GM23338 (cell line): ENCODE results near the gene TTC27. TPM values are rescaled to one million over a fixed set of nuclear protein-coding genes. Genes with fewer than 3 reads are reported as not detected.

Experiments used
- ATAC-seq: fragments of 200-7000 bp; cut with Tn5 transposase; 3 replicates; pipeline ENCODE4 v1.9.1; 2020
- DNase-seq: peaks from one replicate; pipeline ENCODE4 v3.0.0-alpha.2; 2015; ENCODE audit warnings: low spot score
- H2AFZ ChIP-seq: fragments of 200-600 bp; sonication (generic); 2 replicates; pipeline ENCODE4 v1.8.0; 2016; ENCODE audit warnings: antibody characterized with exemption, mild to moderate bottlenecking, moderate library complexity
- H3F3A ChIP-seq: fragments of 200-600 bp; sonication (generic); replicated peaks from 2 replicates; pipeline ENCODE4 v1.8.0; 2017; ENCODE audit warnings: antibody characterized with exemption, mixed run types, low read depth
- H3K27ac ChIP-seq: fragments of 200-600 bp; sonication (generic); 2 replicates; pipeline ENCODE4 v1.6.1; 2016; ENCODE audit warnings: low read depth
- H3K27me3 ChIP-seq: fragments of 200-600 bp; sonication (generic); 2 replicates; pipeline ENCODE4 v1.8.0; 2016; ENCODE audit warnings: mild to moderate bottlenecking, mixed run types, moderate library complexity; ENCODE audit not compliant: insufficient read depth
- H3K36me3 ChIP-seq: fragments of 200-600 bp; sonication (generic); 2 replicates; pipeline ENCODE4 v1.8.0; 2016; ENCODE audit warnings: mild to moderate bottlenecking; ENCODE audit not compliant: insufficient read depth
- H3K4me1 ChIP-seq: fragments of 200-600 bp; sonication (generic); 2 replicates; pipeline ENCODE4 v1.8.0; 2016; ENCODE audit warnings: mild to moderate bottlenecking, moderate library complexity; ENCODE audit not compliant: insufficient read depth
- H3K4me2 ChIP-seq: fragments of 200-600 bp; sonication (generic); 2 replicates; pipeline ENCODE4 v1.7.1; 2017; ENCODE audit warnings: mixed run types
- H3K4me3 ChIP-seq: fragments of 200-600 bp; sonication (generic); 2 replicates; pipeline ENCODE4 v1.6.1; 2016; ENCODE audit warnings: mixed run types
- H3K79me2 ChIP-seq: fragments of 200-600 bp; sonication (generic); replicated peaks from 2 replicates; pipeline ENCODE4 v1.8.0; 2017; ENCODE audit warnings: mild to moderate bottlenecking; ENCODE audit not compliant: insufficient read depth
- H3K9me2 ChIP-seq: fragments of 200-600 bp; sonication (generic); 2 replicates; pipeline ENCODE4 v1.8.0; 2017; ENCODE audit not compliant: insufficient read depth
- H4K20me1 ChIP-seq: fragments of 200-600 bp; sonication (generic); replicated peaks from 2 replicates; pipeline ENCODE4 v1.8.0; 2017; ENCODE audit warnings: mild to moderate bottlenecking; ENCODE audit not compliant: insufficient read depth
- H3K27ac Mint-ChIP-seq: 2 replicates; pipeline ENCODE4 v1.8.0; 2020; ENCODE audit warnings: inconsistent platforms, mild to moderate bottlenecking, moderate library complexity, mixed read lengths
- H3K27me3 Mint-ChIP-seq: 3 replicates; pipeline ENCODE4 v1.8.0; 2022; ENCODE audit warnings: low read depth, mild to moderate bottlenecking, moderate library complexity, mixed read lengths, inconsistent platforms; ENCODE audit not compliant: insufficient read depth, poor library complexity
- H3K36me3 Mint-ChIP-seq: 3 replicates; pipeline ENCODE4 v1.8.0; 2021; ENCODE audit warnings: low read depth, mild to moderate bottlenecking, inconsistent platforms, moderate library complexity, mixed read lengths
- H3K4me1 Mint-ChIP-seq: 3 replicates; pipeline ENCODE4 v1.8.0; 2020; ENCODE audit warnings: mild to moderate bottlenecking, inconsistent platforms, mixed read lengths
- H3K4me3 Mint-ChIP-seq: 3 replicates; pipeline ENCODE4 v1.8.0; 2021; ENCODE audit warnings: moderate library complexity, mild to moderate bottlenecking, inconsistent platforms, mixed read lengths
- H3K9me3 Mint-ChIP-seq: 3 replicates; pipeline ENCODE4 v1.8.0; 2020; ENCODE audit warnings: moderate library complexity, mild to moderate bottlenecking, inconsistent platforms, mixed read lengths
- CREB1 ChIP-seq: fragments of 250-450 bp; sonication (Bioruptor Pico); IDR thresholded peaks from 2 replicates; pipeline ENCODE4 v1.5.0; 2020; ENCODE audit warnings: low read depth, mild to moderate bottlenecking, moderate library complexity
- EZH2 ChIP-seq: fragments of 200-600 bp; sonication (generic); IDR thresholded peaks from one replicate; pipeline ENCODE4 v1.8.0; 2017; ENCODE audit warnings: antibody characterized with exemption, mild to moderate bottlenecking, low read depth; ENCODE audit not compliant: unreplicated experiment
- EZH2phosphoT487 ChIP-seq: fragments of 200-600 bp; sonication (generic); IDR thresholded peaks from one replicate; pipeline ENCODE4 v1.8.1; 2018; ENCODE audit warnings: antibody characterized with exemption; ENCODE audit not compliant: unreplicated experiment
- JUNB ChIP-seq: IDR thresholded peaks from one replicate; pipeline ENCODE4 v1.6.1; 2016; ENCODE audit warnings: antibody characterized with exemption; ENCODE audit not compliant: unreplicated experiment
- NANOG ChIP-seq: IDR thresholded peaks from 2 replicates; pipeline ENCODE4 v1.6.1; 2016; ENCODE audit warnings: antibody characterized with exemption, borderline replicate concordance
- POLR2AphosphoS5 ChIP-seq: IDR thresholded peaks from 2 replicates; pipeline ENCODE4 v1.6.1; 2016; ENCODE audit warnings: antibody characterized with exemption, low read depth
- STAT1 ChIP-seq: IDR thresholded peaks from one replicate; pipeline ENCODE4 v1.6.1; 2016; ENCODE audit warnings: antibody characterized with exemption; ENCODE audit not compliant: unreplicated experiment
- ZNF114 ChIP-seq: fragments of 250-450 bp; sonication (Bioruptor Pico); IDR thresholded peaks from 2 replicates; pipeline ENCODE4 v1.5.0; 2020; ENCODE audit warnings: mild to moderate bottlenecking, moderate library complexity
- ZNF331 ChIP-seq: fragments of 250-450 bp; sonication (Bioruptor Pico); IDR thresholded peaks from 2 replicates; pipeline ENCODE4 v1.5.0; 2020; ENCODE audit warnings: low read depth, mild to moderate bottlenecking, moderate library complexity
- polyA plus RNA-seq: library from polyadenylated mRNA; unstranded; fragments of >200 nt; fragmentation: Nextera tagmentation; extraction: Ambion mirVana; gene quantifications from 2 replicates; pipeline ENCODE4 v1.2.1, GENCODE V29; 2016
- total RNA-seq: library from RNA; depleted of rRNA; stranded (reverse); fragments of >200 nt; shearing (Covaris generic); gene quantifications from 2 replicates; pipeline ENCODE4 v1.2.3, GENCODE V29; 2014
- TF ChIP-seq, protein P1 (sequence below): IDR thresholded peaks from 2 replicates; pipeline ENCODE4 v1.6.1; 2016; ENCODE audit warnings: antibody characterized with exemption
- TF ChIP-seq, protein P2 (sequence below): IDR thresholded peaks from one replicate; pipeline ENCODE4 v1.6.1; 2018; ENCODE audit warnings: antibody characterized with exemption; ENCODE audit not compliant: unreplicated experiment
- TF ChIP-seq, protein P3 (sequence below): fragments of 250-450 bp; sonication (Bioruptor Pico); IDR thresholded peaks from 2 replicates; pipeline ENCODE4 v1.5.0; 2020; ENCODE audit warnings: mild to moderate bottlenecking, moderate library complexity
- TF ChIP-seq, protein P4 (sequence below), 2 experiments: fragments of 200-600 bp in 1 of 2; sonication (generic) in 1 of 2; conservative IDR thresholded peaks; 2 replicates each; pipeline versions ENCODE4 v1.5.1 to v1.6.1; 2016 to 2017; ENCODE audit warnings: antibody characterized with exemption in 2 of 2, low read depth in 2 of 2, mild to moderate bottlenecking in 2 of 2, moderate library complexity in 1 of 2

Gene TTC27
- total and polyA plus RNA-seq, 2 experiments from 2014 or later = 11.8 to 41.3 TPM

- no peak overlapping the region for H3K4me3 ChIP-seq
- H3K4me2 ChIP-seq = no peak overlapping the region
- H4K20me1 ChIP-seq = no peaks in the 10 kb centered on the region
- Mint-ChIP-seq H3K4me3 (no peak overlapping the region), H3K9me3 (no peaks in the 10 kb centered on the region), H3K27ac (no peak overlapping the region), H3K4me1 (peaks cover 11% of the 10 kb centered on the region; the same call in 2 of the 3 replicates), H3K27me3 (no peaks in the 10 kb centered on the region), H3K36me3 (no peaks in the 10 kb centered on the region)
- no peaks in the 10 kb centered on the region for H3K36me3 ChIP-seq
- H3F3A ChIP-seq = no peaks in the 10 kb centered on the region
- no peaks in the 10 kb centered on the region for H3K9me2 ChIP-seq
- TF ChIP-seq, protein P1, sequence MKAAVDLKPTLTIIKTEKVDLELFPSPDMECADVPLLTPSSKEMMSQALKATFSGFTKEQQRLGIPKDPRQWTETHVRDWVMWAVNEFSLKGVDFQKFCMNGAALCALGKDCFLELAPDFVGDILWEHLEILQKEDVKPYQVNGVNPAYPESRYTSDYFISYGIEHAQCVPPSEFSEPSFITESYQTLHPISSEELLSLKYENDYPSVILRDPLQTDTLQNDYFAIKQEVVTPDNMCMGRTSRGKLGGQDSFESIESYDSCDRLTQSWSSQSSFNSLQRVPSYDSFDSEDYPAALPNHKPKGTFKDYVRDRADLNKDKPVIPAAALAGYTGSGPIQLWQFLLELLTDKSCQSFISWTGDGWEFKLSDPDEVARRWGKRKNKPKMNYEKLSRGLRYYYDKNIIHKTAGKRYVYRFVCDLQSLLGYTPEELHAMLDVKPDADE = no peak
- TF ChIP-seq, protein P2, sequence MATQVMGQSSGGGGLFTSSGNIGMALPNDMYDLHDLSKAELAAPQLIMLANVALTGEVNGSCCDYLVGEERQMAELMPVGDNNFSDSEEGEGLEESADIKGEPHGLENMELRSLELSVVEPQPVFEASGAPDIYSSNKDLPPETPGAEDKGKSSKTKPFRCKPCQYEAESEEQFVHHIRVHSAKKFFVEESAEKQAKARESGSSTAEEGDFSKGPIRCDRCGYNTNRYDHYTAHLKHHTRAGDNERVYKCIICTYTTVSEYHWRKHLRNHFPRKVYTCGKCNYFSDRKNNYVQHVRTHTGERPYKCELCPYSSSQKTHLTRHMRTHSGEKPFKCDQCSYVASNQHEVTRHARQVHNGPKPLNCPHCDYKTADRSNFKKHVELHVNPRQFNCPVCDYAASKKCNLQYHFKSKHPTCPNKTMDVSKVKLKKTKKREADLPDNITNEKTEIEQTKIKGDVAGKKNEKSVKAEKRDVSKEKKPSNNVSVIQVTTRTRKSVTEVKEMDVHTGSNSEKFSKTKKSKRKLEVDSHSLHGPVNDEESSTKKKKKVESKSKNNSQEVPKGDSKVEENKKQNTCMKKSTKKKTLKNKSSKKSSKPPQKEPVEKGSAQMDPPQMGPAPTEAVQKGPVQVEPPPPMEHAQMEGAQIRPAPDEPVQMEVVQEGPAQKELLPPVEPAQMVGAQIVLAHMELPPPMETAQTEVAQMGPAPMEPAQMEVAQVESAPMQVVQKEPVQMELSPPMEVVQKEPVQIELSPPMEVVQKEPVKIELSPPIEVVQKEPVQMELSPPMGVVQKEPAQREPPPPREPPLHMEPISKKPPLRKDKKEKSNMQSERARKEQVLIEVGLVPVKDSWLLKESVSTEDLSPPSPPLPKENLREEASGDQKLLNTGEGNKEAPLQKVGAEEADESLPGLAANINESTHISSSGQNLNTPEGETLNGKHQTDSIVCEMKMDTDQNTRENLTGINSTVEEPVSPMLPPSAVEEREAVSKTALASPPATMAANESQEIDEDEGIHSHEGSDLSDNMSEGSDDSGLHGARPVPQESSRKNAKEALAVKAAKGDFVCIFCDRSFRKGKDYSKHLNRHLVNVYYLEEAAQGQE = no peak
- TF ChIP-seq, protein P3, sequence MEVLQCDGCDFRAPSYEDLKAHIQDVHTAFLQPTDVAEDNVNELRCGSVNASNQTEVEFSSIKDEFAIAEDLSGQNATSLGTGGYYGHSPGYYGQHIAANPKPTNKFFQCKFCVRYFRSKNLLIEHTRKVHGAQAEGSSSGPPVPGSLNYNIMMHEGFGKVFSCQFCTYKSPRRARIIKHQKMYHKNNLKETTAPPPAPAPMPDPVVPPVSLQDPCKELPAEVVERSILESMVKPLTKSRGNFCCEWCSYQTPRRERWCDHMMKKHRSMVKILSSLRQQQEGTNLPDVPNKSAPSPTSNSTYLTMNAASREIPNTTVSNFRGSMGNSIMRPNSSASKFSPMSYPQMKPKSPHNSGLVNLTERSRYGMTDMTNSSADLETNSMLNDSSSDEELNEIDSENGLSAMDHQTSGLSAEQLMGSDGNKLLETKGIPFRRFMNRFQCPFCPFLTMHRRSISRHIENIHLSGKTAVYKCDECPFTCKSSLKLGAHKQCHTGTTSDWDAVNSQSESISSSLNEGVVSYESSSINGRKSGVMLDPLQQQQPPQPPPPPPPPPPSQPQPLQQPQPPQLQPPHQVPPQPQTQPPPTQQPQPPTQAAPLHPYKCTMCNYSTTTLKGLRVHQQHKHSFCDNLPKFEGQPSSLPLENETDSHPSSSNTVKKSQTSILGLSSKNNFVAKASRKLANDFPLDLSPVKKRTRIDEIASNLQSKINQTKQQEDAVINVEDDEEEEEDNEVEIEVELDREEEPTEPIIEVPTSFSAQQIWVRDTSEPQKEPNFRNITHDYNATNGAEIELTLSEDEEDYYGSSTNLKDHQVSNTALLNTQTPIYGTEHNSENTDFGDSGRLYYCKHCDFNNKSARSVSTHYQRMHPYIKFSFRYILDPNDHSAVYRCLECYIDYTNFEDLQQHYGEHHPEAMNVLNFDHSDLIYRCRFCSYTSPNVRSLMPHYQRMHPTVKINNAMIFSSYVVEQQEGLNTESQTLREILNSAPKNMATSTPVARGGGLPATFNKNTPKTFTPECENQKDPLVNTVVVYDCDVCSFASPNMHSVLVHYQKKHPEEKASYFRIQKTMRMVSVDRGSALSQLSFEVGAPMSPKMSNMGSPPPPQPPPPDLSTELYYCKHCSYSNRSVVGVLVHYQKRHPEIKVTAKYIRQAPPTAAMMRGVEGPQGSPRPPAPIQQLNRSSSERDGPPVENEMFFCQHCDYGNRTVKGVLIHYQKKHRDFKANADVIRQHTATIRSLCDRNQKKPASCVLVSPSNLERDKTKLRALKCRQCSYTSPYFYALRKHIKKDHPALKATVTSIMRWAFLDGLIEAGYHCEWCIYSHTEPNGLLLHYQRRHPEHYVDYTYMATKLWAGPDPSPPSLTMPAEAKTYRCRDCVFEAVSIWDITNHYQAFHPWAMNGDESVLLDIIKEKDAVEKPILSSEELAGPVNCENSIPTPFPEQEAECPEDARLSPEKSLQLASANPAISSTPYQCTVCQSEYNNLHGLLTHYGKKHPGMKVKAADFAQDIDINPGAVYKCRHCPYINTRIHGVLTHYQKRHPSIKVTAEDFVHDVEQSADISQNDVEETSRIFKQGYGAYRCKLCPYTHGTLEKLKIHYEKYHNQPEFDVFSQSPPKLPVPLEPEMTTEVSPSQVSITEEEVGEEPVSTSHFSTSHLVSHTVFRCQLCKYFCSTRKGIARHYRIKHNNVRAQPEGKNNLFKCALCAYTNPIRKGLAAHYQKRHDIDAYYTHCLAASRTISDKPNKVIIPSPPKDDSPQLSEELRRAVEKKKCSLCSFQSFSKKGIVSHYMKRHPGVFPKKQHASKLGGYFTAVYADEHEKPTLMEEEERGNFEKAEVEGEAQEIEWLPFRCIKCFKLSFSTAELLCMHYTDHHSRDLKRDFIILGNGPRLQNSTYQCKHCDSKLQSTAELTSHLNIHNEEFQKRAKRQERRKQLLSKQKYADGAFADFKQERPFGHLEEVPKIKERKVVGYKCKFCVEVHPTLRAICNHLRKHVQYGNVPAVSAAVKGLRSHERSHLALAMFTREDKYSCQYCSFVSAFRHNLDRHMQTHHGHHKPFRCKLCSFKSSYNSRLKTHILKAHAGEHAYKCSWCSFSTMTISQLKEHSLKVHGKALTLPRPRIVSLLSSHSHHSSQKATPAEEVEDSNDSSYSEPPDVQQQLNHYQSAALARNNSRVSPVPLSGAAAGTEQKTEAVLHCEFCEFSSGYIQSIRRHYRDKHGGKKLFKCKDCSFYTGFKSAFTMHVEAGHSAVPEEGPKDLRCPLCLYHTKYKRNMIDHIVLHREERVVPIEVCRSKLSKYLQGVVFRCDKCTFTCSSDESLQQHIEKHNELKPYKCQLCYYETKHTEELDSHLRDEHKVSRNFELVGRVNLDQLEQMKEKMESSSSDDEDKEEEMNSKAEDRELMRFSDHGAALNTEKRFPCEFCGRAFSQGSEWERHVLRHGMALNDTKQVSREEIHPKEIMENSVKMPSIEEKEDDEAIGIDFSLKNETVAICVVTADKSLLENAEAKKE (CRISPR knock-in tag) = no peak
- no peak for TF ChIP-seq EZH2
- TF ChIP-seq JUNB = no peak
- TF ChIP-seq STAT1 = no peak
- TF ChIP-seq ZNF331 (CRISPR knock-in tag) = no peak
- TF ChIP-seq ZNF114 (CRISPR knock-in tag) = no peak
- TF ChIP-seq, protein P4, sequence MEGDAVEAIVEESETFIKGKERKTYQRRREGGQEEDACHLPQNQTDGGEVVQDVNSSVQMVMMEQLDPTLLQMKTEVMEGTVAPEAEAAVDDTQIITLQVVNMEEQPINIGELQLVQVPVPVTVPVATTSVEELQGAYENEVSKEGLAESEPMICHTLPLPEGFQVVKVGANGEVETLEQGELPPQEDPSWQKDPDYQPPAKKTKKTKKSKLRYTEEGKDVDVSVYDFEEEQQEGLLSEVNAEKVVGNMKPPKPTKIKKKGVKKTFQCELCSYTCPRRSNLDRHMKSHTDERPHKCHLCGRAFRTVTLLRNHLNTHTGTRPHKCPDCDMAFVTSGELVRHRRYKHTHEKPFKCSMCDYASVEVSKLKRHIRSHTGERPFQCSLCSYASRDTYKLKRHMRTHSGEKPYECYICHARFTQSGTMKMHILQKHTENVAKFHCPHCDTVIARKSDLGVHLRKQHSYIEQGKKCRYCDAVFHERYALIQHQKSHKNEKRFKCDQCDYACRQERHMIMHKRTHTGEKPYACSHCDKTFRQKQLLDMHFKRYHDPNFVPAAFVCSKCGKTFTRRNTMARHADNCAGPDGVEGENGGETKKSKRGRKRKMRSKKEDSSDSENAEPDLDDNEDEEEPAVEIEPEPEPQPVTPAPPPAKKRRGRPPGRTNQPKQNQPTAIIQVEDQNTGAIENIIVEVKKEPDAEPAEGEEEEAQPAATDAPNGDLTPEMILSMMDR (conservative IDR thresholded peaks at IDR 0.05; ENCODE audit: low read depth in 2 of 2) = no peak
- no peak for TF ChIP-seq CREB1
- TF ChIP-seq NANOG = no peak
- TF ChIP-seq EZH2phosphoT487 = no peak
- no peak for TF ChIP-seq POLR2AphosphoS5
- ATAC-seq (no peak), DNase-seq (no peak)
- no peaks in the 10 kb centered on the region for H3K27me3 ChIP-seq
- no peak overlapping the region for H2AFZ ChIP-seq
- no peaks in the 10 kb centered on the region for H3K4me1 ChIP-seq
- H3K79me2 ChIP-seq = no peaks in the 10 kb centered on the region
- no peak overlapping the region for H3K27ac ChIP-seq
These were observed 68.6 kb downstream of the TTC27 start for GRCh38 chr2:32696439-32696838.
